Femur (tissue), 1 donor: ENCODE data around the gene SNX9.
"Not testable (repeated sequence)": the region's sequence is repeated elsewhere in the genome, so short reads cannot be mapped to it uniquely, and the experiment has no call there.

Experiments used
- DNase-seq: peaks from one replicate; pipeline ENCODE4 v3.0.0-alpha.2; 2017

The SNX9 gene

DNA sequence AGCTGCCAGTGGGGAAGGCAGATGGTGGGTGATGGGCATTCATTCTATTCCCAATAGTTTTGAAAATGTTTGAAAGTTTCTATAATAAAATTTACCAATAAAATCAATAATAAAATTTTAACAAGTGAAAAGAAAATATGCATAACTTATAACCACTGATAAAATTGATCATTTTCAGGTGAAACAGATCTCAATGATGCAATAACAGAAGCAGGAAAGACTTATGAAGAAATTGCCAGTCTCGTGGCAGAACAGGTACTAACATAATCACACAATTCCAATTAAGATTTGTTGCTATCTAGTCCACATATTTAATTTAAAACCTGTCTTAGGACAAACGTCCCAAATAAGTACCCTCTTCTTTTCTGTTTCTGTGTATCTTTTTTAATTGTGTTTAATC is 112.7 kb downstream of the SNX9 start:
- no peak for DNase-seq

DNA sequence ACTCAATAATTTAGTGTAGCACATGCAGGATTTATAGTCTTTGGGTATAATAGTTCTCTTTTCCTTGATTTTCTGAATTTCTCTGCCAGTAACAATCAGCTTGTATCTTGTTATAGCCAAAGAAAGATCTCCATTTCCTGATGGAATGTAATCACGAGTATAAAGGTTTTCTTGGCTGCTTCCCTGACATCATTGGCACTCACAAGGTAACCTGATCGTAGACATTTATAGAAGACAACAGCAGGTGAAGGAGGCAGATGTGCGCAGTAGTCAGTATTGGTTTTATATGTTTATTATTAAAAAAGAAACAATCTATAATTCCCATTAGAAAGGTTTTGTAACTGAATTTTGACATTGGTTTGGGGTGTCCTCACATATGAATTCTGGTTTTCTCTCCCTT is 114.3 kb downstream of the SNX9 start:
- DNase-seq: no peak

DNA sequence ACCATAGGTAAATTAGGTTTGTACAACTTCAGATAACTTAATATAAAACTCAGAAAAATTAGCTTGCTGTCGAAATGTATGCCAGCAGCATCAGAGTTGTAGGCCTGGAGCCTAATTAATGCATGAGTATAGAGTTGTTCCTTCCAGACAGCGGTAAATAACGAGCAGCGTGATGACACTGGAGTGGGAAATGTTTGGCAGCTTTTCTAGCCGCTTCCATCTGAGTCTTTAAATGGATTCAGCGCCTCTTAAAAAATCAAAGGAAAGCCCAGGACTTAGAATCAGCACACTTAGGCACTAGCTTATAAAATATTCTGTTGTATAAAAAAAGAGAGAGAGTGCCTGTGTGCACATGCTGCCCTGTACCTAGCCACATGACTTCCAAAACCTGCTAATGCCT is 114.9 kb downstream of the SNX9 start:
- no peak for DNase-seq

DNA sequence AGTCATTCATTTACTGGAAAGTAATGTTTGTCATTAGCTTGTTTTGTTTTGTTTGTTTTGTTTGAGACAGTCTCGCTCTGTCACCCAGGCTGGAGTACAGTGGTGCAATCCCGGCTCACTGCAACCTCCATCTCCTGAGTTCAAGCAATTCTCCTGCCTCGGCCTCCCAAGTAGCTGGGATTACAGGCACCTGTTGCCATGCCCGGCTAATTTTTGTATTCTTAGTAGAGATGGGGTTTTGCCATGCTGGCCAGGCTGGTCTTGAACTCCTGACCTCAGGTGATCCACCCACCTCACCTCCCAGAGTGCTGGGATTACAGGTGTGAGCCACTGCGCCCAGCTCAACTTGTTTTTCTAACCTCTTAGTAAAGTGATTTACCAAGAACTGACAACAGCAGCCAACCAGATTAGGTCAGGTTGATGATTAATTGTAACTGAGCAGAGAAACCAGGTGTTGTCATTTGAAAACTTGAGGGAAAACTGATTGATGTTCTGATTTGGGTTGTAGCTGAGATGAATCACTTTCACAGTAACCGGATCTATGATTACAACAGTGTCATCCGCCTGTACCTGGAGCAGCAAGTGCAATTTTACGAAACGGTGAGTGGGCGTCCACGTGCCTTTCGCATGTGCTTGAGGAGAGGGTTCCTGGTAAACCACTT is 117.5 kb downstream of the SNX9 start:
- DNase-seq: not testable (repeated sequence)

DNA sequence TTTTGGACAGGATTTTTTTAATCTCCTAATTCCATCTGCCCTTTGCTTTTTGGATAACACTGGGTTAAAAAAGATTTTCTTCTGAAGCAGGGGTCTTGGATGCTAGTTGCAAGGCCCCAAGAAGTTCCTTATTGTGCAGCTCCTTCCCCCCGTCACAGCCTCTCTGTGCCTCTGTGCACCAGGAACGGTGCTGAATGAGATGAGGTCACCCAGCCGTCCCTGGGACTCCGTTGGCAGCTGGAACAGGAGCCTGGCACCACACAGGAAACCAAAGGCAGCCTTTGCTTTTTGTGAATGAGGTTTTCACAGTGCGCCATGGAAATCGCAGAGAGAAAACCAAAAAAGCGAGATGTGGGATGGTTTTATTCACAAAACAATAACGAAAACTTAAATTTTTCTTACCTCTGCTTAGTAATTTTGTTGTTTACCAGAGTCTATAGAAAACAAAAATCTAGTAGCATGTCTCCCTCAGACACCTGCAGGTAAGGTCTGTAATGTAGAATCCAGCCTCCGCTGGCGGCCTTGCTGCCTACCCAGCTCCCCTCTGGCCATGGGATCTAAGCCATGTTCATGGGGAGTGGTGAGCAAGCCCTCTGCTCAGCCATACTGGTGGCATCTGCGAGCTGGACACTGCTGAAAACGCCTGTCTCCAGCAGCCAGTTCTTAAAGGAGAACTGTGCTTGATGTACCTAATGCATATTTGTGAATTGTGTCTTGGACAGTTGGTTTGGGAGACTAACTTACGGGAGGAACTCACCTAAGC is 118.2 kb downstream of the SNX9 start:
- no peak for DNase-seq

DNA sequence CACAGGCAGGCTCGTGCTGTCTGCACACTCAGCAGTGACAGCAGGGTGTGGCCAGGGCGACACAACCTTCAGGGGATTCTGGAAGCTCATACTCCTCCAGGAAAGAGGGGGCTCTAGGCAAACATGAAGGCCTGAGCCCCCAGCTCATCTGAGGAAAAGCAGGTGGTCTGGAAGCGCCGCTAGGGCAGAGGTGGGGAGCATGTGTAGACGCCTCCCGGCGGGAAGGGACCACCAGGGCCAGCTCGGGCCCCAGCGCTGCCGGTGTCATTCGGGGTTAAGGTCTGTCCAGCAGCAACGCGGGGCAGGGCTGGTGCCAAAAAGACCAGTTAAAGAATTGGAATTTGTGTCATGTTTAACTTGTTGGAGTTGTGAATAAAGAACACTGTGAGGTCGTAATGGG is 119.3 kb downstream of the SNX9 start:
- no peak for DNase-seq

DNA sequence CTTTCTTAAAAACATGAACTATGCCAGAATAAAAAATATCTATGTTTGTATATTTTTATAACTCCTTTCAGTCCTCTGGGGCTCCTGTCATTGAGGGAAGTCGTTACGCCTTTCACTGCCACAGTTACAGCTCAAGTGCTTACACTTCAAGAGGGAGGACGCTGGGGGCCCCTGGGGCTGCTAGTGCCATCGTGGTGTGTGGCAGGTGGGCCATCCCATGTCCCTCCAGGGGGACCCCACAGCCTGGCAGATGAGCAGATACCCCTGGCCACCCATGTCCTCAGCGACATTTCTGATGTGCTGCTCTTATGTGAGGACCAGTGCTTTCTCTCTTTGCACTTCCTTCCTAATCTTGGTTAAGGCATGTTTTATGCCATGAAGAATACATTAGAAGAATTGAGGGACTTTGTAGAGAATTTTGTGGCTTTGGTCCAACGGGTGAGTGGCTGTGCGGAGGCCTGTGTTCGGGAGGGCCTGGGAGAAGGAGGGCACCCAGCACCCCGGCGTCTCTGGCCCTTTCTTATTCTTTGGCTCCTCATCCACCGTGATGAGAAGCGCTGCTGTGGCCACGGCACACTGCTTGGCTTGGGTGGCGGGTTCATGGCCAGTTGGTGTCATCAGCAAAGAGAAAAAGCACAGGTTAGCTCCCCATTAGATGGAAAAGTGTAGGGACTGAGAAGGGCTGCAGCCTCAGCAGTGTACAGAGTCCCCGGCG is 120.4 kb downstream of the SNX9 start:
- DNase-seq: no peak

DNA sequence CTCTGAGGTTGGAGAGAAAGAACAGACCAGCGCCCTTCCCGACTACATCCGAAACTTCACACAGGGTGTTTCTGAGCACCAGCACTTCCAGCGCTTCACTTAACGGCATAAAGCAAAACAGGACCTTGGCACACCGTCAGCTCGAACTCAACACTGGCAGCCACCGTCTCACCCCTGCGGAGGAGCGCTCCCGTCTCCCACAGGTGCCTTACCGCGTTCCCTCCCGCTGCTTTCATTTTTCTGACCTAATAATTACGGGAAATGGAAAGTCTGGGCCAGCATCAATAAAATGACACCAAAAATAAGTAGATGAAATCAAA is 120.9 kb downstream of the SNX9 start:
- DNase-seq: no peak

DNA sequence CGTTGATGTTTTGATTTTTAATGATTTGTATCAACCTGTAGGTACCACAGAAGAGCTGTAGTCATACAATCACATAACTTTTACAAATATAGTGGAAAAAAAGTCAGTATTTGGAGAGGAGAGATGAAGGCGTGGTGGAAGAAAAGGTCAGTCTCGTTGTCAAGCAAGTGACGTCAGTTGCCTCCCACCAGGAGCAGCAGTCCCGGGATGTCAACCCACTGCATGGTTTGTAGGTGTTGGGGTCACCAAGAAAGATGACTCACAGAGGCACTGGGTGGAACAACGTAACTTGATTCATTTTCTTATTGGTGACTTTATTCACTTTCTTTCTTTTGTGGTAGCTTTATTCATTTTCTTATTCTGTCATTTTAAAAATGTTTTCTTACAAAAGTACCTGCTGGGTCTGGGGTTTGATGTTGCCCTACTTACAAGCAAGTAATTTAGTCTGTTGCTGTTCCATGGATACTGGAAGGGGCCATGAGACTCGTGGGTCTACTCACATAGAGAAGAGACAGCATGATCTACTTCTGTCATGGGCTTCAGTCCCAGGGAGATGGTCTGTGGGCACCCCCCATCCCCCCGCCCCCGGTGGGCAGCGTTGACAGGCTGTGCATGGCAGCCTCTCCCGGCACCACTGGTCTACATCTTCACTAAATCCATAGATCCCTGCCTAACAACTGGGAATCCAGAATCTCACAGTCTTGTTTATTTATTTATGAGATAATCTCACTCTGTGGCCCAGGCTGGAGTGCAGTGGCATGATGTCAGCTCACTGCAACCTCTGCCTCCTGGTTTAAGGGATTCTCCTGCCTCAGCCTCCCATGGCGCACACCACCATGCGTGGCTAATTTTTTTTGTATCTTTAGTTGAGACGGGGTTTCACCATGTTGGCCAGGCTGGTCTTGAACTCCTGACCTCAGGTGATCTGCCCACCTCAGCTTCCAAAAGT is 122.2 kb downstream of the SNX9 start:
- no peak for DNase-seq

DNA sequence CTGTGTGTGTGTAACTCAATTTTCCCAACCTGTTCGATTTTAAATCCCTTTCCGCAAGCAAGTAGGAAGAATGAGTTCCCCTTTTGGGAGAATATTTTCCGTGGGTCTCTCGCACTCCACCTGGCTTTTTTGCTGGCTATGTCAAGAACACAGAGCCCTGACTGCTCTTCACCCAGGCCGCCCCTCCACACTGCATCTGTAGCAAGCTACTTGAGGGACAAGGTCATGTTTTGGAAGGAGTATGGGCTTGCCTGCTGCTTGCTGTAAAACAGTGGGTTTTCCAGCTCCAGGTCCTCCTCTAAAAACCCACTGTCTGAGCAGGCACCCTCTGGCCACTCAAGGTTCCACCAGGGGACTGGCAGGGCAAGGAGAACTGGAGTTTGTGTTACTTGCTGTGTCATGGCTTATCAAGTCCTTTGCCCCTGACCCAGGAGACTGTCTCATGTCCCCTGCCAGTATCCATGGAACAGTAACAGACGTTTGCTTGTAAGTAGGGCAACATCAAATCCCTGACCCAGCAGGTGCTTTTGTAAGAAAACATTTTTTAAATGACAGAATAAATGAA is 123.1 kb downstream of the SNX9 start:
- no peak for DNase-seq

DNA sequence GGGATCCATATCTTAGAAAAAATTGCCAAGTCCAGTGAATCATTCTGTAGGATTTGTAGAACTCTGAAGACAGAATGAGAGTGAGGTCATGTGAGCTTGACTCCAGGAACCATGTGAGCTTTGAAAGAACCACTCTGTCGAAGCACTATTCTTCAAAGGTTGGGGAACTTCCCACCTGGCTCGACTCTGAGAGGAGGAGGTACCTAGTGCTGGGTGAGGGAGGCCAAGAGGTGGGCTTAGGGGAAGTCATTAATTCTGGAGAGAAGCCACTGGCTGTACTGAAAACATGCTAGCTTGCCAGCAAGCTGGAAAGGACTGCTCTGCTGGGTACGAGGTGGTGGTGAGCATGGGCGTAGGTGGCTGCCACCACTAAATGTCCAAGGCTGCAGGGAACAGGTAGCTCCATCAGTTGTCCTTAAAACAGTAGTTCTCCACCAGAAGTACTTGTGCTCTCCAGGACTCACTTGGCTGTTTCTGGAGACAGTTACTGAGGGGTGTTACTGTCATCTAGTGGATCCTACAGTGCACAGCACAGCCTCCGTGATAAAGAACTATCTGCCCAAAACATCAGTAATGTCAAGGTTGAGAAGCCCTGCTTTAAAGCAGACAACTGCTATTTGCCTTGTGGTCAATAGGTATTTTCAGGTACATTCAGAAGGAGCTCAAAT is 124.0 kb downstream of the SNX9 start:
- DNase-seq: no peak

DNA sequence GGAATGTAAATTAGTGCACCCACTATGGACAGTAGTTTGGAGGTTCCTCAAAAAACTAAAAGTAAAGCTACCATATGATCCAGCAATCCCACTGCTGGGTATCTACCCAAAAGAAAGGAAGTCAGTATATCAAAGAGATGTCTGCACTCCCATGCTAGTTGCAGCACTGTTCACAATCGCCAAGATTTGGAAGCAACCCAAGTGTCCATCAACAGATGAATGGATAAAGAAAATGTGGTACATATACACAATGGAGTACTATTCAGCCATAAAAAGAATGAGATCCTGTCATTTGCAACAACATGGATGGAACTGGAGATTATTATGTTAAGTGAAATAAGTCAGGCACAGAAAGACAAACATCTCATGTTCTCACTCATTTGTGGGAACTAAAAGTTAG is 127.9 kb downstream of the SNX9 start:
- DNase-seq: not testable (repeated sequence)

DNA sequence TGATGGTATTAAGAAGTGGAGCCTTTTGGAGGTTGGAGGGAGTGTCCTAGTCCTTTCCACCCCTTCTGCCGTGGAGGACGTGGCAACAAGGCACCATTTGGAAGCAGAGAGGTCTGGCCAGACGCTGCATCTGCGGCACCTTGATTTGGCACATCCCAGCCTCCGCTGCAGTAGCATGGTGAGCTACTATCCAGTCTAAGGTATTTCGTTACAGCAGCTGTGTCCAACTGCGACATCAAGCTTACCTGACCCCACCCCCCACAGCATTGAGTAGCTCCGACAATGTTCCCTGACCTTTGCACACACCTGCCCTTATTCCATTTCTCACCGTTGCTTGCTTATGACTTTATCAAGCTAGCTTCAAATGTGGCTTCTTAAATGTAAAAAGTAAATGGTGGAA is 128.8 kb downstream of the SNX9 start:
- no peak for DNase-seq

DNA sequence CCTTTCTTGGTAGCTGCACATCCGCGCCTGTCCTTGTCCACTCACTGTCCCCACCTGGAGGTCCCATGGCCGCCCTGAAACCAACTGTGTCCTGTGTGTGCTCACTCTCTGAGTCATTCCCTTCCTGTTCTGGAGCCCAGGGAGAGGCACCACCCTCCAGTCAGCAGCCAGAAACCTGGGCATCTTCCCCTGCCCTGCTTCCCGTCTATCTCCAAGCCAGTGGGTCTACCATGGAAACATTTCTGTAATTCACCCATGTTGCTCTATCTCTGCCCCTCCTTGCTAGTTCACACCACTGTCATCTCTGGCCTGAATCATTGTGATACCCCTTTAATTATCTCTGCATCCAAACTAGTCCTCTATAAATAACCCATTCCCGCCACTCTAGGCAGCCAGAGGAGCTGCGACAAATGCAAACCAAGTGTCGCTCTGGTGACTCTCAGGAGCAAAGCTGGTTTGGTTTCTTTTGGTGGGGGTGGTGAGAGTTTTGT is 129.9 kb downstream of the SNX9 start:
- no peak for DNase-seq

DNA sequence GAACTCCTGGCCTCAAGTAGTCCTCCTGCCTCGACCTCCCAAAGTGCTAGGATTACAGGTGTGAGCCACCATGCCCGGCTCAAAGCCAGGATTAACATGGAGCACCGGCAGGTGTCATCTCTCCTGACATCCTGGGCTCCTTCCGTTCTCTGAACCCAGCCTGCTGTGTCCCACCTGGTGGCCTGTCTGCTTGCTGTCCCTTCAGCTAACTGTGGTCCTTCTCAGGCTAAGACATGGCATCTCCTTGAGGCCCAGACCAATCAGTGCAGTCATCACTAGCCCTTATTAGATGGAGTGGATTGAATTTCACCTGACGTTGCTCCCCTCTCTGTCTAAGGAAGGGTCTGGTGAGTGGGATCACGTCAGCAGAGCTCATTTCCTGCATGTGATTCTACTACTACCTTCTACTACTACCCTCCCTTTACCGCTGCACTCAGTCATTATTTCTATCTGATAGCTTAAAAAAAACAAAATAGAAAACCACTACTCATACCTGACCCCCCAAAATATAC is 130.6 kb downstream of the SNX9 start:
- DNase-seq: no peak

DNA sequence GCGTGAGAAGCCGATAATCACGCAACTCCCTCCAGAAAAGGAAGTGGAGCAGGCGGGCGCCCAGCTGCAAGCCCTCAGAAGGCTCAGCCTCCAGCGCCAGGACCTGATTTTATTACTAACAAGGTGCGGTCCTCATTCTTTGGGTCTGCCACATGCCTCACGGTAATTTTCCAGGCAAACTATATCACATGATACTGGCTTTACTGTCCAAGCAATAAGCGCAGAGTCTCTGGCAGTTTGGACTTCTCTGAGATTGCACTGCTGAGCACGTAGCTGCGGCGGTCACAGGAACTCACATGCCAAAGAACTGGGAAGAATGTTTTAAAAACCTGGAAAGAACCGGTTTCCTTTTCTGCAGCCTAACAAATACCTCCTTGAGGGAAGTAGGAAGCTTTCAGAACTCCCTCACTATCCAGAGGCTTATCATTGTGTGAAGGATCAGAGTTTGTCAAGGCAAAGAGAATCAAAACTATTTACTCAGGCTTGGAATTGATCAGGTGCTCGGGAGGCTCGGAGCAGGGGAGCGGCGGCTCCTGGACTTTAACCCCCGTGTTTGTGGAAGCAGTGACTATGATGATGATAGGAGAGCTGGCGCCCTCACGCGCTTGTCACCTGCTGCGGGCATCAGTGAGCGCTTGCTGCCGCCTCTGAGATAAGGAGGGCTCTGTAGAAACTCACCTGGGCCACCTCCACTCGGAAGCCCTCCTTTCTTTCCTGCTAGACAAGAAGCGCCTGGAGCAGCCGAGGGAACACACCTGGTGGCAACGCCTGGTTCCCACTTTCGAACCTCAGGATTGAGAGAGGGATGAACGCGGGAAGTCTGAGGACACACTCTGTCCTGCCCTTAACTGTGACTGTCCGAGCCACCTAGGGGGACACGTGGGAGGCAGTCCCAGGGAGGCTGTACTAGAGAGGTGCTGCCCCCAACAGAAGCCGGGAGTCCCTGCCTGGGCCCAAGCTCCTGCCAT is 131.4 kb downstream of the SNX9 start:
- DNase-seq: peak; percentile 45

DNA sequence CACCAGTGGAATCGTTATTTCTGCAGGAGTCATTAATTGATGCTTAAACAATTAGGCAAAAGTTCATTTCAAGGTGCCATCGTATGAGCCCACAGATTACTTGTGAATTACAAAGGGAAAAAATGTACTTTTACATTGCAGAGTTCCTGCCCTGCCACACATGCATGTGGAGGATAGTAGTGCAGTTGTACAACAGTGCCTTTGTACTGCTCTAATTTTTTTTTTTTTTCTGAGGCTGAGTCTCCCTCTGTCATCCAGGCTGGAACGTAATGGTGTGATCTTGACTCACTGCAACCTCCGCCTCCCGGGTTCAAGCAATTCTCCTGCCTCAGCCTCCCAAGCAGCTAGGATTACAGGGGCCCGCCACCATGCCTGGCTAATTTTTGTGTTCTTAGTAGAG is 132.6 kb downstream of the SNX9 start:
- no peak for DNase-seq

DNA sequence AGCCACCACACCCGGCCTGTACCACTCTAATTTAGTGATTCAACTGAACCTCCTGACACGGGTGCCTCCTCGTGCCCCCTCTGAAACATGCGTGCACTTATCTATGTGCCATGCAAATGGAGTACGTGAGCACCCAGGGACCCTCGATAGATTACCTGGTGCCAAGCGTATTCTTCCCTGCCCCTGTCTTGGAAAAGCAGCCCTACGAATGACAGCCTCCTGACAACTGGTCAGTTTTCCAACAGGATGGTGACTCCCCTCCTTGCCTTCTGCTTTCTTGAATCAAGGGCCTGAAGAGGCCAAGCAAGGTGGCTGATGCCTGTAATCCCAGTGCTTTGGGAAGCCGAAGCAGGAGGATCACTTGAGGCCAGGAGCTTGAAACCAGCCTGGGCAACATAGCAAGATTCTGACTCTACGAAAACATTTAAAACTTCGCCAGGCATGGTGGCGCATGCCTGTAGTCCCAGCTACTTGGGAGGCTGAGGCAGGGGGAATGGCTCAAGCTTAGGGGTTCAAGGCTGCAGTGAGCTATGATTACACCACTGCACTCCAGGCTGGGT is 133.2 kb downstream of the SNX9 start:
- DNase-seq: no peak

DNA sequence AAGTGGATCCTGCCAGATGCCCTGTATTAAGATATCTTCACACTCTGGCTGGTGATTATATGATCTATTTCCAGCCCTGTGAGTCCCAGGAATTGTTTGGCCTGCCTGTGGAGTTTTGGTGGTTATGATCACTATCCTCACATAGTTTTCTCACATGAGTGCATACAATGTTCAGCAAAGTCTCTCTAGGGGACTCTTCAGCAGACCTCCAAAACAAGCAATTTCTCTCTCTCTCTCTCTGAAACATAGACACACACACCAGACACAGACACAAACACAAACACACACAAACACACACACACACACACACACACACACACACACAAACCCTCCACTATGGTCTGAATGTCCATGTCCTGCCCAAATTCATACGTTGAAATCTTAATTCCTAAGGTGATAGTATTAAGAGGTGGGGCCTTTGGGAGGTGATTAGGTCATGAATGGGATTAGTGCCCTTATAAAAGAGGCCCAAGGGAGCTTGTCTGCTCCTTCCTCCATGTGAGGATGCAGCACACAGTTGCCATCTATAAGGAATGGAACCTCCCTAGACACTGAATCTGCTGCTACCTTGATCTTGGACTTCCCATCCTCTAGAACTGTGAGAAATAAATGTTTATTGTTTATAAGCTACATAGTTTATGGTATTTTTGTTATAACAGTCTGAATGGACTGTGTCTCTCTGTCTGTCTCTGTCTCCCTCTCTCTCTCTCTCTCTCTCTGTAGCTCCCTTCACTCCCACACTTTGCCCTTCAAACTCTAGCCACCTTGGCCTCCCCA is 136.6 kb downstream of the SNX9 start:
- no peak for DNase-seq
